Fibroblast of skin of scalp (primary cell): ENCODE data around the gene CUL9.

Experiments used
- DNase-seq: peaks from one replicate; pipeline ENCODE4 v3.0.0-alpha.2; 2013

The CUL9 gene

DNA sequence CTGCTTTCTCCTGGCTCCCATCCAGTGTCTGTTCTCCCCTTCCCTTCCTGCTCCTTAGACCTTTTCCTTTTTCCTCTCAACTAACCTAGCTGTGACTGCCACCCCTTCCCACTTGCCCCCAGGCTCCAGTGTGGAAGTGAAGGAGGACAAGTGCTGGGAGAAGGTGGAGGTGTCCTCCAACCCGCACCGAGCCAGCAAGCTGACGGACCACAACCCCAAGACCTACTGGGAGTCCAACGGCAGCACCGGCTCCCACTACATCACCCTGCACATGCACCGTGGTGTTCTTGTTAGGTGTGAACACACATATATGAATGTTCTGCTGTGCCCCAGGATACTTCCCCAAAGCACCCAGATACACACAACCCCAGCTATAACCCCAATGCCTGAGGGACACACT lies 18.5 kb downstream of the CUL9 start:
- DNase-seq: no peak

DNA sequence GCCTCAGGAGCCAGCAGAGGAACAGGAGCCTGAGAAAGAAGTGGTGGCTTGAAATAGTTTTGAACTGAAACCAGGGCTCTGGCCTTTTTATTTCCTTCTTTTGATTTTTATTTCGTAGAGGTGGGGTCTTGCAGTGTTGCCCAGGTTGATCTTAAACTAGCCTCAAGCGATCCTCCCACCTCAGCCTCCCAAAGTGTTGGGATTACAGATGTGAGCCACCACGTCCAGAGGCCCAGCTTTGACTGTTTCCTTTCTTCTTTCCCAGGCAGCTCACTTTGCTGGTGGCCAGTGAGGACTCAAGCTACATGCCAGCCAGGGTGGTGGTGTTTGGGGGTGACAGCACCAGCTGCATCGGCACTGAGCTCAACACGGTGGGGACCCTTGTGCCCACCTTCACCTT lies 20.5 kb downstream of the CUL9 start:
- DNase-seq: no peak

DNA sequence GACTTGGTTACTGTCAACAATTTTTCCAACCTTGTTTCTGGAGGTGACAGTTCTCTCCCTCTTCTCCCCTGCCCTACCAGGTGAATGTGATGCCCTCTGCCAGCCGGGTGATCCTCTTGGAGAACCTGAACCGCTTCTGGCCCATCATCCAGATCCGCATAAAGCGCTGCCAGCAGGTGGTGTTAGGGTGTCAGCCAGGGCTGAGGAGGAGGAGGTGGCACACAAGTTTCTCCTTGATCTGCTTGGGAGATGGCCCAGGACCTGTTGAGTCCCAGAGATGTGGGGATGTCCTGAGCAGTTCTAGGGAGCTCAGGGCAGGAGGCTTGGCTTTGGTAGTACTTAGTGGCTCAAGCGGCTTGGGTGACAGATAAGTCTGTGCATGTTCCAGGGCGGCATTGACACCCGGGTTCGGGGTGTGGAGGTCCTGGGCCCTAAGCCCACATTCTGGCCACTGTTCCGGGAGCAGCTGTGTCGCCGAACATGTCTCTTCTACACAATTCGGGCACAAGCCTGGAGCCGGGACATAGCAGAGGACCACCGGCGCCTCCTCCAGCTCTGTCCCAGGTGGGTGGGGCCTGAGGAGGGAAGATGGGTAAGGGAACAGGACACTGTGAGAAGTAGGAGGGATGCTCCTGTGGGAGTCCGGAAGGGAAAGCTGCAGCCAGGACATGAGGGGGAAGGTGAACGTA lies 21.2 kb downstream of the CUL9 start:
- DNase-seq: no peak

DNA sequence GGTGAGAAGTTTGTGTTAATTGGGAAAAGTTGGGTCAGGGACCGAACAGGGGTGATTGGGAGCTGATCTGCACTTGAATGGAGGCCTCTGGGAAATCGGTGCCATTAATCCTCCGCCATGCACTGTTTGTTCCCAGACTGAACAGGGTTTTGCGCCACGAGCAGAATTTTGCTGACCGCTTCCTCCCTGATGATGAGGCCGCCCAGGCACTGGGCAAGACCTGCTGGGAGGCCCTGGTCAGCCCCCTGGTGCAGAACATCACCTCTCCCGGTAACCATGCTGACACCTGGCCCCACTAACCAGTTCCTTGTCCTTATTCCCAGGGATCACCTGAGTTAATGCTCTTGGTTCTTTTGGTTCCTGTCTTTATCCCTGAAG lies 21.7 kb downstream of the CUL9 start:
- no peak for DNase-seq

DNA sequence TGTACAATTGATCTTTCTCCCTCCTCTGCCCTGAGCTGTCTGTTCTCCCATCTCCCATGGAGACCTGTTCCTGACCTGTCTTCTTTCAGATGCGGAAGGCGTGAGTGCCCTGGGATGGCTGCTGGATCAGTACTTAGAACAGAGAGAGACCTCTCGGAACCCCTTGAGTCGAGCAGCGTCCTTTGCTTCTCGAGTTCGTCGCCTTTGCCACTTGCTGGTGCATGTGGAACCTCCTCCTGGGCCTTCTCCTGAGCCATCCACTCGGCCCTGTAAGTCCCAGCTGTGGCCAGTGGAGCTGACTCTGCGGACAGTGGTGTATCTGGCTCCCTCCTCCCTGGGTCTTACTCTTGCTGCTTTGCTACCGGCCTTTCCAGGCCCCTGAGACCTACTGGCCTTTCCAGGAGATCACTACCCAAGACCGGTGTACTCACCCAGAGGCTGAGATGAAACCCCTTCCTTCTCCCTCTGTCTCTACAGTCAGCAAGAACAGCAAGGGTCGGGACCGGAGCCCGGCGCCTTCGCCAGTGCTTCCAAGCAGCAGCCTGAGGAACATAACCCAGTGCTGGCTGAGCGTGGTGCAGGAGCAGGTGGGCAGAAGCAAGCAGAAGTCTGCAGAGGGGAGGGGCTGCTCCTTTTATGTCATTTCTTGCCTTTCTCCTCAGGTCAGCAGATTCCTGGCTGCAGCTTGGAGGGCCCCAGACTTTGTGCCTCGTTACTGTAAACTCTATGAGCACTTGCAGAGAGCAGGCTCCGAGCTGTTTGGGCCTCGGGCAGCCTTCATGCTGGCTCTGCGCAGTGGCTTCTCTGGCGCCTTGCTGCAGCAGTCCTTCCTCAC lies 22.5 kb downstream of the CUL9 start:
- no peak for DNase-seq

DNA sequence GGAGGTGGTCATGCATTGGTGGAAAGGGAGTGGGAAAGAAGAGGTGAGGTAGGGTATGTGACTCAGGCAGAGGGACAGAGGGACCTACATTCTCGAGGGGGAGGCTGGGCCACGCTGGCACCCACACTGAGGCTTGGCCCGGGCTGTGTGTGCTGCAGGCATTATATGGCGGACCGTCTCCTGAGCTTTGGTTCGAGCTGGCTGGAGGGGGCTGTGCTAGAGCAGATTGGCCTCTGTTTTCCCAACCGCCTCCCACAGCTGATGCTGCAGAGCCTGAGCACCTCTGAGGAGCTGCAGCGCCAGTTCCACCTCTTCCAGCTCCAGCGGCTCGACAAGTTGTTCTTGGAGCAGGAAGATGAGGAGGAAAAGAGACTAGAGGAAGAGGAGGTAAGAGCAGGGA lies 23.9 kb downstream of the CUL9 start:
- DNase-seq: no peak

DNA sequence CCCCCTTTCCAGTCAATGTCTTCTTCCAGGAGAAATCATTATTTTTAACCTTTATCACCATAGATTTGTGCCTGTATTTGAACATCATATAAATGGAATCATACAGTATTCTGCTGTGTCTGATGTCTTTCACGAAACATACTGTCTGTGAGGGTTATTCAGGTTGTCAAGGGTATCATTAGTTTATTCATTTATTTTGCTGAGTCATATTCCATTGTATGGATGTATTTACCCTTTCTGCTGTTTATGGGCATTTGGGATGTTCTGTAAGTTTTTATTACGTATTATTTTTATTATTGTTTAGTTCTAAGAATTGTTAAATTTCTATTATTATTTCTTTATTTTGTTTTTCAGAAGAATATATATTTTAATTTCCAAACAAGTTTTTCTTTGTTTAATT lies 25.3 kb downstream of the CUL9 start:
- no peak for DNase-seq

DNA sequence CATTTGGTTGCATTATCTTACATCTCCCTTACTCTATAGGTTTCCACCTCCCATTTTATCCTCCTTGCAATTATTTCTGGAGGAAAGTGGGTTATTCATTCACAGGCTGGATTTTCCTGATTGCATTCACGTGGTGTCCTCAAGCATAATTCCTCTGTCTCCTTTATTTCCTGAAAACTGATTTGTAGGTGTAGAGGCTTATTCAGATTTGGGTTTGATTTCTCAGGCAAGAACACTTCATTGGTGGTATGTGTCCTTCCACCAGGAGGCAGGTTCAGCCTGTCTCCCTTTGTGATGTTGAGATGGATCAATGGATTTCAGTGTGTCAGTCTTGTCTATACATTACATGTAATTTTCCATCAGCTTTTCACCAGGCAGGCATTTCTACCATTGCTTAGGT lies 30.0 kb downstream of the CUL9 start:
- DNase-seq: no peak

DNA sequence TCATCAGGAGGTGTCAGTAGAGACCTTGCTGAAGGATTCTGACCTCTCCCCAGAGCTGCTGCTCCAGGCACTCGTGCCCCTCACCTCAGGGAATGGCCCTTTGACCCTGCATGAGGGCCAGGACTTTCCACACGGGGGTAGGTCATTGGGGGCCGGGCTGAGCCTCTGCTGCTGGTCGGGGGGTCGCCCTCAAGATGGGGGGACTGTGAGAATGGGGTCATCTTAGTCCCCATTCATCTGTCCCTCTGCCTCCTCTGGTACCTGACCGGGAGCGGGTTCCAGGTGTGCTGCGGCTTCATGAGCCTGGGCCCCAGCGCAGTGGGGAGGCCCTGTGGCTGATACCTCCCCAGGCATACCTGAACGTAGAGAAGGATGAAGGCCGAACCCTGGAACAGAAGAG lies 31.4 kb downstream of the CUL9 start:
- no peak for DNase-seq

DNA sequence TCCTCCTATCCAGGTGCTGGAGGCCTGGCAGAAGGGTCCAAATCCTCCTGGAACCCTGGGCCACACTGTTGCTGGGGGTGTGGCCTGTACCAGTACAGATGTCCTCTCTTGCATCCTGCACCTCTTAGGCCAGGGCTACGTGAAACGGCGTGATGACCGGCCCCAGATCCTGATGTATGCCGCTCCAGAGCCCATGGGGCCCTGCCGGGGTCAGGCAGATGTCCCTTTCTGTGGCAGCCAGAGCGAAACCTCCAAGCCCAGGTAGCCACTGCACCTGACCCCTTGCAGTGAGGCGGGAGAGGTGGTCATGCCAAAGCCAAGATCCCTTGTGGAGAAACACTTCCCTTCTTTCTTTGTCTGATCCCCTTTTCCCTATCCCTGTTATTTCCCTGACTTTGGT lies 33.1 kb downstream of the CUL9 start:
- DNase-seq: no peak

DNA sequence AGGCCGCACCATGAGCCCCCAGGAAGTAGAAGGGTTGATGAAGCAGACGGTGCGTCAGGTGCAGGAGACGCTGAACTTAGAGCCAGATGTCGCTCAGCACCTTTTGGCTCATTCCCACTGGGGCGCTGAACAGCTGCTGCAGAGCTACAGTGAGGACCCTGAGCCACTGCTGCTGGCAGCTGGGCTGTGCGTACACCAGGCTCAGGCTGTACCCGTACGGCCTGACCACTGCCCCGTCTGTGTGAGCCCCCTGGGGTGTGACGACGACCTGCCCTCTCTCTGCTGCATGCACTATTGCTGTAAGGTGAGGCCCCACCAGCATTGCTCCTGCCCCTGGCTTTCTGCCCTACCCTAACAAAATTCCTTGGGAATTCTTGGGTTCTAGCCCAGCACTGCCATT lies 34.2 kb downstream of the CUL9 start:
- no peak for DNase-seq

DNA sequence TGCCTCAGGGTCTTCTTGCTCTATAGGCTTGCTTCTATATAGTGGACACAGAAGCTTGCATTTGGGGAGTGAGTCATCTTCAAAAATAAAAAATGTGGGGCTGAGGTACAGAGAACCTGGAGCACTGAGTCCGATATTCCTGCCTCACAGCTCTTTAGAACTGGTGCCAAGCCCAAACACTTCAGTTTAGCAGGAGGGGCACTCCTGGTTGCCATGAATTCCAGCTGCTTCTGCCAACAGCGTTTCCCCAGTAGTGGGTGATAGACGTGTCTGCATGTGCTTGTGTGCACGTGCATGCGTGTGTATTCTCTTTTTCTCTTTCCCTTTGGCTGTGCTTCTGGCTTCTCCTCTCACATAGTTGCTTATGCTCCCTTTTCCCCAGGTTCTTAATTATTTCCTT lies 35.4 kb downstream of the CUL9 start:
- no peak for DNase-seq

DNA sequence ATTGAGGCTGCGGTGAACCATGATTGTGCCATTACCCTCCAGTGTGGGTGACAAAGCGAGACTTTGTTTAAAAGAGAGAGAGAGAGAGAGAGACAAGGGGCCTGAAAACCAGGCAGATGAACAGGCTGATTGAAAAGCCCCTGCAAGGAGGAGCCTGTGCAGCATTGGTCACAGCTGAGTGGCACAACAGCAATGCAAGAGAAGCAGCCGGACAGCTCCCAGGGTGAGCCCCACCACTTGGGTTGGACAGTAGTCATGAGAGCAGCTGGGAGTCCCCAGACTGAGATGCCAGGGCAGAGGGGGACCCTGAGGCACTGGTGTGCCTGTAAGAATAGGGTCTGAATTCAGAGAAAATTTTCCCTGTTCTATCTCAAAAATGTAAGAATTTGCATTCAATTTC lies 37.1 kb downstream of the CUL9 start:
- DNase-seq: no peak

DNA sequence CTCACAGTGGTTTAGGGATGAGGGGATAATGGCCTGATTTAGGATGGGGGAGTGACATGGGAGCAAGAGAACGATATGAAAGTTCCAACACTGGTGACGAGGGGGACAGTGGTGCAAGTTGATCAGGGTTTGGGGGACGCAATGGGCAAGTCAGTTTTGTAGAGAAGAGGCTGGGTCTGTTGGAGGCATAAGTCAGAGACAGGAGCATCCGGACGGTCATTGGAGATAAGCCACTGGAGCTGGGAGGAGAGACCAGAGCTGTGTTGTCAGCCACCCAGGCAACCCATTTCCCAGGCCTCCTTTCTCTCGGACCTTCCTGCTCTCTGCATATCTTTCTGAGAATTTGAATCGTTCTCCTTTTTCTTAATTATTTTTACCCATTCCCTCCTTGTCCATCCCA lies 37.8 kb downstream of the CUL9 start:
- DNase-seq: no peak

DNA sequence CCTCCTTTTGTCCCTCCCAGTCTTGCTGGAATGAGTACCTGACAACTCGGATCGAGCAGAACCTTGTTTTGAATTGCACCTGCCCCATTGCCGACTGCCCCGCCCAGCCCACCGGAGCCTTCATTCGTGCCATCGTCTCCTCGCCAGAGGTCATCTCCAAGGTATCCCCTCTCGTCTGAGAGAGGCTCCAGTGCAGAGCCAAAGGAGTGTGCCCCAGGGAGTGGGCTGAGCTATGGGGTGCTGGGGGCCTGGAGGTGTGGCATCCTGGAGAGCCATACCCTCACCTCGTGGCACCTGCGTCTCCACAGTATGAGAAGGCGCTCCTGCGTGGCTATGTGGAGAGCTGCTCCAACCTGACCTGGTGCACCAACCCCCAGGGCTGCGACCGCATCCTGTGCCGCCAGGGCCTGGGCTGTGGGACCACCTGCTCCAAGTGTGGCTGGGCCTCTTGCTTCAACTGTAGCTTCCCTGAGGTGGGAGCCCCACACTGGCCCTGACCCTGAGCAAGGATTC lies 38.5 kb downstream of the CUL9 start:
- DNase-seq: no peak

DNA sequence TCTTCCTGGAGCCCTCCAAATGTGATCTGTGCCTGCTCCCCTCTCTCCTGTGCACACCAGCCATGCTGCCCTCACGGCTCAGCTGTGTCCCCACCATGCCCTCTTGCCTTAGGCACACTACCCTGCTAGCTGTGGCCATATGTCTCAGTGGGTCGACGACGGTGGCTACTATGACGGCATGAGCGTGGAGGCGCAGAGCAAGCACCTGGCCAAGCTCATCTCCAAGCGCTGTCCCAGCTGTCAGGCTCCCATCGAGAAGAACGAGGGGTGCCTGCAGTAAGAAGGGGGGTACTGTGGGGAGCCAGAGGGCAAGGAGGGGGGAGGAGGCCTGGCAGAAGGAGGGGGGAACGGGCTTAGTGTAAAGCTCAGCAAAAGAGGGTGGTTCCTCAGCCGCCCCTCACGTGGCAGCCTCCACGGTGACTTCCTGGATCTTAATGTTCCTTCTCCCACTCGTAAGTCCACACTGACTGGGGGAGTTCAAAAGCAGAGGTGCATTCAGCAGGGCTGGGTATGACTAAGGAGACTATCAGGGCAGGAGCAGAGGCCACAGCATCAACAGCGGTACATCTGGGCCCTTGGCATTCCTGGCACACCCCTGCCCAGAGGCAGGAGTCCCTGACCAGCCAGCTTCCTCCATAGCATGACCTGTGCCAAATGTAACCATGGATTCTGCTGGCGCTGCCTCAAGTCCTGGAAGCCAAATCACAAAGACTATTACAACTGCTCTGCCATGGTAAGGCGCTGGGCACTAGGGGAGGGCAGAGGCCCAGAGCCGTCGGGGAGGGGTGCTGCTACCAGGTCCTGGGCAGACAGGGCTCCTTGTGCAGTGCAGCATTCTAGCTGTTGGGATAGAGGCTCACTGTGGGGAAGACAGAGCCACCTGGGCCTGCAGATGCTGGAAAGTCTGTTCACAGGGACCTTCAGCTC lies 39.3 kb downstream of the CUL9 start:
- no peak for DNase-seq

DNA sequence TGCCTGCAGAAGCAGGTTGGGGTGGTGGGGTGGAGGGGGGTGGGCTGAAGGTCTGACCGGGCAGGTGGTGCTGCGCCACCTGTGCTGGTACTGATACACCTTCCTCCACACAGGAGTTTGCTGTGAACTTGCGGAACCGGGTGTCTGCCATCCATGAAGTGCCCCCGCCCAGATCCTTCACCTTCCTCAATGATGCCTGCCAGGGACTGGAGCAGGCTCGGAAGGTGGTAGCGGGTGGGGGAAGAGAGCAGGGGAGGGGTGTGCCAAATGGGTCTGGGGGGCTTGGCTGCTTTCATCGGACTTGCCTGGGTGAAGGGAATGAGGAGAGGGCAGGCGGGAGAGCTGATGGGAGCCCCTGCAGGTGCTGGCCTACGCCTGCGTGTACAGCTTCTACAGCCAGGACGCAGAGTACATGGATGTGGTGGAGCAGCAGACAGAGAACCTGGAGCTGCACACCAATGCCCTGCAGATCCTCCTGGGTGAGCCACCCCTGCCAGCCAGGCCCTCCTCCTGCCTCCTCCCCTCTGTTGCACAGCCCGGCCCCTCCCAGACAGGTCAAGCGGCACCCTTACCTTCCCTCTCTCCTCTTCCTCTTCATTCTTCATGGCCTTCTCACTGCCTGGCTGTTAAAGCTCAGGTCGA lies 40.5 kb downstream of the CUL9 start:
- no peak for DNase-seq

DNA sequence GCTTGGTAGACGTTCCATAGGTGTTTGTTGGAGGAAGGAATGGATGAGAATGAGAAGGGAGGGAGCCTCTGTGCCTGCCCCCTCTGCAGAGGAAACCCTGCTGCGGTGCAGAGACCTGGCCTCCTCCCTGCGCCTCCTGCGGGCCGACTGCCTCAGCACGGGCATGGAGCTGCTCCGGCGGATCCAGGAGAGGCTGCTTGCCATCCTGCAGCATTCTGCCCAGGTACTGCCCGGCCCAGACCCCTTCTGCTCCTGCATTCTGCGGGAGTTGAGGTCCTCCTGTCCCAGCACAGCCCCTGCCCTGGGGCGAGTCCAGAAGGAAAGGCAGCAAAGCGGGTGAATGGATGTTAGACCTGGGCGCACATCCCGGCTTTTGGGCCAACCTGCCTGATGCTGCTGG lies 41.2 kb downstream of the CUL9 start:
- no peak for DNase-seq

DNA sequence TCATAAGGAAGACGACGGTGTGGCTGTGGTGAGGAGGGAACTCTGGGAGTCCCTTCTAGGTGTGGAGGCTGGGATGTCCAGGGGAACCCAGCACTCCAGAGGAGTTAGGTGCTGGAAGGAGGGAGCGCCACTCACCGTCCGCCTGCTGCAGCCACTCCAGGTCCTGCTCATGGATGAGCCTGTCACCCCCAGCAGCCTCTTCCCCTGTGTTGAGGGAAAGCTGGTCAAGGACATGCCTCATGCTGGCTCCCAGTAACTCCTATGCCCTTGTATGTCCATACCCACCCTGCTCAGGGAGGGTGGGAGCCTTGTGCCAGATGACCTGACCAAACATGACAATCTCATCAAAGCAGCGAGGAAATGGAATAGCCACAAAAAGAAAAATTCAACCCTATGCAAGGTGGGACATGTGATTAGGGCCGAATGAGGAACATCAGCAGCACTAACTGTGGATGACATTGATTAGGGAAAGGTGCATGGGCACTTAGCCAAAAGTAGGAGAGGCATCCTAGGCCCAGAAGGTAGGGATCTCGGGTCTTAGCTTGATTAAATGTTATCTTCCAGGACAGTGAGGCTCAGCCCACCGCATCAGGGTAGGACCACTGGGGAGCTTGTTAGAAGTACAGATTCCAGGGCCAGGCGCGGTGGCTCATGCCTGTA lies 44.3 kb downstream of the CUL9 start:
- DNase-seq: no peak

DNA sequence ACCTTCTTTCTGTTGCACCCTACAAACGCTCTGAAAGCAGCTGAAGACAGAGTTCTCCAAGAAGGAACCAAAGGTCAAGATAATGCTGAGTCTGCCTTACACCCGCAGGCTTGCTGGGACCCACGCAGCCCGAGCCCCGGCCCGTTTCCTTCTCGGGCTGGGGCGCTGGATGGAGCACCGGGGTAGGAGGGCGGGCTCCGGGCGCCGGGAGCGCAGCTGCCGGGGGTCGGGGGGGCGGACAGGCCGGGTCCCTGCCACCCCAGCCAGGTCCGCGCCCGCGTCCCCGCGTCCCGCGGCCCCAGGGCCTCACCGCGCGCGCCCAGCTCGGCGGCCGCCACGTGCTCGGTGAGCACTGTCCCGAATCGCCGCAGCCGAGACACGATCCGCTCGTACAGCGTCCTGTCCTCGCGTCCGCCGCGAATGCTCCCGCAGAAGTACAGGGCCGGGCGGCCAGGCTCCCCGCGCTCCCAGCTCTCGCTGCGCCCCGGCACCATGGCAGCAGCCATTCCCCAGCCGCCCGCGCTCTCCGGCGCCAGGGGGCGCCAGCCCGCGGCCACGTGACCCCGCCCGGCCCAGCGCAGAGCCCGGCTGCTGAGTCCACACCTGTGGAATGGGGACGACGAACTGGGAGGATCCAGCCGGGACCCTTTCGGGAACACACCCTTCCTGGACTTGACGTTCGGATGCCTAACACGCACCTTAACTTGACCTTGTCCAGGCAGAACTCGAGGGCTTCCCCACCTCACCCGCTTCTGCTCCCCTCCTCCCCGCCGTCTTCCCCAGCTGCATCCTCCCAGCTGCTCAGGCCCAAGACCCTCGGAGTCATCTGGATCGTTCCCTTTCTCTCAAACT lies 47.2 kb downstream of the CUL9 start, which contains the start of gene DNPH1:
Gene DNPH1, minus strand, starts transcription at position 531 of the 852 bp plus-strand sequence. Its CDS starts 25 bp downstream, at position 506.
- peak; percentile 71 for DNase-seq
